ENCODE data around the gene ESRRA. TPM values are rescaled to one million over a fixed set of nuclear protein-coding genes. Genes with fewer than 3 reads are reported as not detected.

Gene ESRRA
- total RNA-seq, 4 donors from 2014 or later: 63.5 to 95.8 (median 76.1) TPM

DNA sequence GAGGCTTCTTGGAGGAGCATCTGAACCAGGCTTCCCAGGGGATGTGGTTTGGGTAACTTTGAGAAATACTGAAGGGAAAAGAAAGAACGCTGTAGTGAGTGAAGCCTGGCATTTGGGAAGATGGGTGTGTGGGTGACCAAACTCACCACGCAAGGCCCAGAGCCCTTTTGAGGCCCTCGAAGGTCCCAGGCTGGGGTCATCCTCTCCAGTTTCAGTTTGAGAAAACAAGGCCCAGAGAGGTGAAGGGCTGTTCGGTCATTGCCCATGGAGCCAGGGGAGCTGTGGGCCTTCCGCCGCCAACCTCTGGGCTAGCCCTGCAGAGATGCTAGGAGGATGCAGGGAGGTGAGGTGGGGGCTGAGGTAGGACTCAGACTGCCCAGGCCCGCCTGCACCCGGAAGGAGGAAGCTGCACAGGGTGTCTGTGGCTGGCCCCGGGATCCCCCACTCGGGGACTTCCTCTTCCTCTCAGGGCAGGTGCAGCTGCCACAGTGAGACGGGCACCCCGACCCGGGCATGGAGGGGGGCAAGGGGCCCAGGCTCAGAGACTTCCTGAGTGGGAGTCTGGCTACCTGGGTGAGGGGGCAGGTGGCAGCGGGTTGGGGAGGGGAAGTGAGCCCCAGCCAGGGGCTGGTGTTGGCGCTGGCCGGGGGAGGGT lies 34.6 kb downstream of the ESRRA start, which contains the start of gene CCDC88B:
TSS of gene CCDC88B (plus strand) at position 451 of the 655 bp plus-strand sequence. CDS start at position 514, 63 bp downstream.
- Histone ChIP-seq H3K9me3 (no peaks in the 10 kb centered on the region), H3K27me3 (no peaks in the 10 kb centered on the region), H3K4me3 (peak within 1 kb of the TSS; percentile 32 to 47 (median 35)), H3K4me1 (peaks cover 7 to 33% (median 26%) of the 10 kb centered on the region in 4 donors), H3K27ac (replicated peaks in 1 of 4) (no peak within 1 kb of the TSS), H3K36me3 (no peaks in the 10 kb centered on the region)
- intact Hi-C loops (cut with DNase I): no loop called here
- WGBS: 64% methylated on average over 13 of the region's 16 CpGs
- DNase-seq (ENCODE audit: extremely low spot score): no peak
- TF ChIP-seq EP300 (IDR thresholded peaks at IDR 0.05) (no peak), POLR2A (IDR thresholded peaks at IDR 0.05; ENCODE audit: low read depth) (no peak), POLR2AphosphoS5 (IDR thresholded peaks at IDR 0.05) (no peak)
- TF ChIP-seq, protein P1, sequence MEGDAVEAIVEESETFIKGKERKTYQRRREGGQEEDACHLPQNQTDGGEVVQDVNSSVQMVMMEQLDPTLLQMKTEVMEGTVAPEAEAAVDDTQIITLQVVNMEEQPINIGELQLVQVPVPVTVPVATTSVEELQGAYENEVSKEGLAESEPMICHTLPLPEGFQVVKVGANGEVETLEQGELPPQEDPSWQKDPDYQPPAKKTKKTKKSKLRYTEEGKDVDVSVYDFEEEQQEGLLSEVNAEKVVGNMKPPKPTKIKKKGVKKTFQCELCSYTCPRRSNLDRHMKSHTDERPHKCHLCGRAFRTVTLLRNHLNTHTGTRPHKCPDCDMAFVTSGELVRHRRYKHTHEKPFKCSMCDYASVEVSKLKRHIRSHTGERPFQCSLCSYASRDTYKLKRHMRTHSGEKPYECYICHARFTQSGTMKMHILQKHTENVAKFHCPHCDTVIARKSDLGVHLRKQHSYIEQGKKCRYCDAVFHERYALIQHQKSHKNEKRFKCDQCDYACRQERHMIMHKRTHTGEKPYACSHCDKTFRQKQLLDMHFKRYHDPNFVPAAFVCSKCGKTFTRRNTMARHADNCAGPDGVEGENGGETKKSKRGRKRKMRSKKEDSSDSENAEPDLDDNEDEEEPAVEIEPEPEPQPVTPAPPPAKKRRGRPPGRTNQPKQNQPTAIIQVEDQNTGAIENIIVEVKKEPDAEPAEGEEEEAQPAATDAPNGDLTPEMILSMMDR (IDR thresholded peaks at IDR 0.05): no peak

DNA sequence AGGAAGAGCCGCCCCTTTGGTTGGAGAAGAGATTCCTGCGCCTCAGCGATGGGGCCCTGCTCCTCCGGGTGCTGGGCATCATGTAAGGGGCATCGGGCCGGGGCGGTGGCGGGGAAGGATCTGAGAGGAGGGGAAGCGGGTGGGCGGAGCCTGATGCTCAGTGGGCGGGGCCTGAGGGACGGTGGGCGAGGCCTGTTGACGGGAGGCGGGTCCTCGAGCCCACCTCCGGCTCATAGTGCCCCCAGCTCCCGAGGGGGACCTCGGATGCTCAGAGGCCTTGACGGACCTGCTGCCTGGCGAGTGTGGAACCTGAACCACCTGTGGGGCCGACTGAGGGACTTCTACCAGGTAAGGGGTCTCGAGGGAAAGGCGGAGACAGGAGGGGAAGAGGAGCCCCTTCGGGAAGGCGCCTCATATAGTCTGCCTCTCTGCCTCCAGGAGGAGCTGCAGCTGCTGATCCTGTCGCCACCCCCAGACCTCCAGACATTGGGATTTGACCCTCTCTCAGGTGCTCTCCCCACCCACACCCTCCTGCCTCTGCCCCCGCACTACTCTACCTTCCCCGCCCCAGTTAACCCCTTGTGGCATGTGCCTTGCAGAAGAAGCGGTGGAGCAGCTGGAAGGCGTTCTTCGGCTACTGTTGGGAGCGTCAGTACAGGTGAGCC lies 35.5 kb downstream of the ESRRA start:
- H3K36me3 ChIP-seq: no peaks in the 10 kb centered on the region
- H3K9me3 ChIP-seq: no peaks in the 10 kb centered on the region
- peak overlapping the region; percentile 32 to 47 (median 35) for H3K4me3 ChIP-seq
- no peak for DNase-seq (ENCODE audit: extremely low spot score)
- H3K27ac ChIP-seq (replicated peaks in 1 of 4): no peak overlapping the region
- intact Hi-C loops (cut with DNase I): no loop called here
- no peak for TF ChIP-seq POLR2A (IDR thresholded peaks at IDR 0.05; ENCODE audit: low read depth)
- no peak for TF ChIP-seq EP300 (IDR thresholded peaks at IDR 0.05)
- TF ChIP-seq POLR2AphosphoS5 (IDR thresholded peaks at IDR 0.05): no peak
- TF ChIP-seq, protein P1 (IDR thresholded peaks at IDR 0.05): no peak
- WGBS: 30% methylated on average over 33 of the region's 33 CpGs
- H3K4me1 ChIP-seq: peaks cover 7 to 33% (median 26%) of the 10 kb centered on the region in 4 donors
- H3K27me3 ChIP-seq: no peaks in the 10 kb centered on the region

DNA sequence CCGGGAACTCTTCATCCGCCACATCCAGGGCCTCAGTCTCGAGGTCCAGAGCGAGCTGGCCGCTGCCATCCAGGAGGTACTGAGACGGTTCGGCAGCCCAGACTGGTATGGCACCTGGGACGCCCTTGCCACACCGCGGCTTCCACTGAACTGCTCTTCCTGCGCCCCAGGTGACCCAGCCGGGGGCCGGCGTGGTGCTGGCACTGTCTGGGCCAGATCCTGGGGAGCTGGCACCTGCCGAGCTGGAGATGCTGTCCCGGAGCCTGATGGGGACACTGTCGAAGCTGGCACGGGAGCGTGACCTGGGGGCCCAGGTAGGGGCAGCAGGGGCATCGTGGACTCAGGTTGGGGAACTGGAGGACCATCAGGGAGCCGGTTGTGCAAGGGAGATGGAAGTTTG lies 36.1 kb downstream of the ESRRA start:
- Histone ChIP-seq H3K27ac (replicated peaks in 1 of 4) (no peak overlapping the region), H3K36me3 (no peaks in the 10 kb centered on the region), H3K4me3 (no peak overlapping the region), H3K27me3 (no peaks in the 10 kb centered on the region), H3K9me3 (no peaks in the 10 kb centered on the region), H3K4me1 (peaks cover 7 to 33% (median 26%) of the 10 kb centered on the region in 4 donors)
- intact Hi-C loops (cut with DNase I): no loop called here
- WGBS: 88% methylated on average over 3 of the region's 21 CpGs
- DNase-seq (ENCODE audit: extremely low spot score): no peak
- TF ChIP-seq, protein P1 (IDR thresholded peaks at IDR 0.05): no peak

DNA sequence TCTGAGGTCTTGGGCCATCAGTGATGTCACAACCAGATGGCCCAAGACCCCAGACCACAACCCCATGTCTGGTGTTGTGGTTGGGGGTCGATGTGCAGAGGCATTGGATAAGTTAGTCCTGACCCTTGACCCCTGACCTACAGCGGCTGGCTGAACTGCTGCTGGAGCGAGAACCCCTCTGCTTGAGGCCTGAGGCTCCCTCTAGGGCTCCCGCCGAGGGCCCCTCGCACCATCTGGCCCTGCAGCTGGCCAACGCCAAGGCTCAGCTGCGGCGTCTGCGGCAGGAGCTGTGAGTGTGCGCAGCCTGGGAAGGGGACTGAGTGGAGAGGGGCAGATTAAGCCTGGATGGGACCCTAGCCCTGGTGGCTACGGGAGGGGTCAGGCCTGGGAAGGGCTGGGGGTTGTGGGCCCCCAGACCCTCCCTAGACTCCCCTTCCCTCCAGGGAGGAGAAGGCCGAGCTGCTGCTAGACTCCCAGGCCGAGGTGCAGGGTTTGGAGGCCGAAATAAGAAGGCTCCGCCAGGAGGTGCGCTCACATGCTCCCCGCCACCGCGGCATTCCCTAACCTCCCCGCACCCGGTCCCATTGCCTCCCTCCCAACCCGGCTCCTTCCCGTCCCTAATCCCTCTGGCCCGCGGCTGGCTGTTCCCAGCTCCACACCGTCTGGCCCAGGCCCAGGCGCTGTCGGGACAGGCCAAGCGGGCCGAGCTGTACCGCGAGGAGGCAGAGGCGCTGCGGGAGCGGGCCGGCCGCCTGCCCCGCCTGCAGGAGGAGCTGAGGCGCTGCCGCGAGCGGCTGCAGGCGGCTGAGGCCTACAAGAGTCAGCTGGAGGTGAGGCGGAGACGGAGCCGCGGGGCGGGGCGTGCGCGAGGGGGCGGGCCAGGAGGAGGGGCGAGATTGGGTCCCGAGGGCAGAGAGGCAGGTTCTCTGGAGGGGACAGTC lies 36.8 kb downstream of the ESRRA start:
- peaks cover 7 to 33% (median 26%) of the 10 kb centered on the region in 4 donors for H3K4me1 ChIP-seq
- H3K36me3 ChIP-seq: no peaks in the 10 kb centered on the region
- no peaks in the 10 kb centered on the region for H3K27me3 ChIP-seq
- H3K27ac ChIP-seq (replicated peaks in 1 of 4): peak overlapping the region; percentile 74 to 88 (median 82)
- peak; percentile 97 for DNase-seq (ENCODE audit: extremely low spot score)
- TF ChIP-seq POLR2AphosphoS5 (IDR thresholded peaks at IDR 0.05) (peak; percentile 79 to 83), EP300 (IDR thresholded peaks at IDR 0.05) (no peak)
- TF ChIP-seq, protein P1 (IDR thresholded peaks at IDR 0.05): peak; percentile 39 to 65 (median 64)
- peak overlapping the region; percentile 43 to 54 (median 50) for H3K4me3 ChIP-seq
- intact Hi-C loops (cut with DNase I): no loop called here
- 22% methylated on average over 36 of the region's 55 CpGs for WGBS
- no peaks in the 10 kb centered on the region for H3K9me3 ChIP-seq
